Measurements from ENCODE around the gene RECQL5.

- TF ChIP-seq POLR2AphosphoS5 (IDR thresholded peaks at IDR 0.05) (no peak), CTCF (IDR thresholded peaks at IDR 0.05; ENCODE audit: poor library complexity, severe bottlenecking) (no peak)
These were observed 44.9 kb downstream of the RECQL5 start for GRCh38 chr17:75622076-75622475.

Measured in neural cell (in vitro differentiated cells).